GM12878 (cell line): ENCODE data around the gene SERPINH1. TPM values are rescaled to one million over a fixed set of nuclear protein-coding genes. Genes with fewer than 3 reads are reported as not detected.

ENCODE experiments used
- ATAC-seq: fragments of 200-7000 bp; cut with Tn5 transposase; 3 replicates; pipeline ENCODE4 v1.9.1; 2020; ENCODE audit warnings: mild to moderate bottlenecking, moderate library complexity
- BruUV-seq: library from RNA; stranded (reverse); fragments of 400-500 nt; replicated peaks from 2 replicates; lab custom pipeline; 2021; lab: Mats Ljungman, UMichigan
- CTCF ChIA-PET: fragments of 300-600 bp; sonication (Branson Sonifier 250); formaldehyde crosslinking; extraction: SDS; loops from one replicate; lab custom pipeline; 2021; ENCODE audit warnings: inconsistent platforms; lab: Yijun Ruan, JAX
- POLR2A ChIA-PET: fragments of 350-600 bp; formaldehyde crosslinking; extraction: SDS; loops from one replicate; lab custom pipeline; 2021; ENCODE audit warnings: inconsistent platforms; lab: Charles Lee
- RAD21 ChIA-PET: fragments of 300-600 bp; sonication (Branson Sonifier 250); formaldehyde crosslinking; loops from one replicate; lab custom pipeline; 2023; ENCODE audit warnings: antibody characterized with exemption; ENCODE audit not compliant: unreplicated experiment; lab: Charles Lee
- SMC1A ChIA-PET: fragments of 300-600 bp; sonication (Branson Sonifier 250); formaldehyde crosslinking; loops from one replicate; lab custom pipeline; 2023; ENCODE audit not compliant: unreplicated experiment, uncharacterized antibody; lab: Charles Lee
- DNase-seq: peaks from one replicate; pipeline ENCODE4 v3.0.0-alpha.2; 2011; ENCODE audit warnings: low read depth, low spot score
- FAIRE-seq: peaks from 3 replicates; lab custom pipeline; 2011; peaks lifted over from hg19 to GRCh38; lab: Jason Lieb, UNC
- H2AFZ ChIP-seq: 2 replicates; pipeline ENCODE4 v1.6.0; 2011; ENCODE audit warnings: low read depth, low read length, control low read depth; ENCODE audit not compliant: control insufficient read depth
- H3K27ac ChIP-seq: 2 replicates; pipeline ENCODE4 v1.5.1; 2011; ENCODE audit warnings: control low read depth; ENCODE audit not compliant: control insufficient read depth, insufficient read depth
- H3K27me3 ChIP-seq, 2 experiments: replicated peaks in 1 of 2; 2 replicates each; pipeline versions ENCODE4 v1.6.0 to v1.6.1; 2011; ENCODE audit warnings: low read length in 1 of 2; ENCODE audit not compliant: control insufficient read depth in 2 of 2, insufficient read depth in 2 of 2
- H3K36me3 ChIP-seq, 2 experiments: 2 replicates each; pipeline ENCODE4 v1.5.1; 2011; ENCODE audit warnings: low read length in 1 of 2; ENCODE audit not compliant: control insufficient read depth in 2 of 2, insufficient read depth in 2 of 2
- H3K4me1 ChIP-seq: 2 replicates; pipeline ENCODE4 v1.6.1; 2011; ENCODE audit warnings: mild to moderate bottlenecking, low read length, moderate library complexity, mixed read lengths; ENCODE audit not compliant: control insufficient read depth, insufficient read depth
- H3K4me2 ChIP-seq: 2 replicates; pipeline ENCODE4 v1.6.0; 2011; ENCODE audit warnings: control low read depth; ENCODE audit not compliant: control insufficient read depth, insufficient read depth
- H3K4me3 ChIP-seq: fragments of 200-600 bp; sonication (generic); 2 replicates; pipeline ENCODE4 v1.5.1; 2016
- H3K79me2 ChIP-seq: 2 replicates; pipeline ENCODE4 v1.6.0; 2011; ENCODE audit warnings: low read length; ENCODE audit not compliant: control insufficient read depth, insufficient read depth
- H3K9ac ChIP-seq: 2 replicates; pipeline ENCODE4 v1.8.0; 2011; ENCODE audit warnings: low read length, control low read depth, mixed read lengths; ENCODE audit not compliant: control insufficient read depth, insufficient read depth
- H3K9me3 ChIP-seq: replicated peaks from 3 replicates; pipeline ENCODE4 v1.5.1; 2011; ENCODE audit warnings: mild to moderate bottlenecking, low read length; ENCODE audit not compliant: control insufficient read depth, insufficient read depth
- H4K20me1 ChIP-seq: 2 replicates; pipeline ENCODE4 v1.6.0; 2011; ENCODE audit not compliant: control insufficient read depth, insufficient read depth
- ATF2 ChIP-seq: IDR thresholded peaks from 2 replicates; pipeline ENCODE4 v1.6.1; 2012; ENCODE audit warnings: low read length, inconsistent platforms
- CBX3 ChIP-seq: fragments of 200-600 bp; sonication (generic); IDR thresholded peaks from 2 replicates; pipeline ENCODE4 v1.6.1; 2016; ENCODE audit warnings: low read depth, borderline replicate concordance
- CBX5 ChIP-seq: sonication (generic); IDR thresholded peaks from 2 replicates; pipeline ENCODE4 v1.6.1; 2016; ENCODE audit warnings: low read depth, moderate library complexity, mild to moderate bottlenecking, inconsistent platforms
- CREB1 ChIP-seq: IDR thresholded peaks from 2 replicates; pipeline ENCODE4 v1.6.1; 2012; ENCODE audit warnings: low read depth, mild to moderate bottlenecking, inconsistent platforms
- ESRRA ChIP-seq: IDR thresholded peaks from 2 replicates; pipeline ENCODE4 v1.6.1; 2012; ENCODE audit warnings: mild to moderate bottlenecking, low read length, improper control_type of control experiment
- GABPA ChIP-seq: IDR thresholded peaks from 2 replicates; pipeline ENCODE4 v1.6.1; 2014; ENCODE audit warnings: antibody characterized with exemption, low read depth, mild to moderate bottlenecking, inconsistent platforms
- KAT2A ChIP-seq: conservative IDR thresholded peaks from 2 replicates; pipeline ENCODE4 v1.6.1; 2011; ENCODE audit warnings: low read depth, low read length; ENCODE audit not compliant: control insufficient read depth
- MXI1 ChIP-seq: fragments of 150-350 bp; IDR thresholded peaks from 2 replicates; pipeline ENCODE4 v1.6.1; 2011; ENCODE audit warnings: low read depth, mild to moderate bottlenecking, inconsistent platforms, low read length, improper control_type of control experiment
- NR2C2 ChIP-seq: IDR thresholded peaks from 2 replicates; pipeline ENCODE4 v1.6.1; 2011; ENCODE audit warnings: borderline replicate concordance, low read depth; ENCODE audit not compliant: control insufficient read depth, insufficient read length
- SMC3 ChIP-seq: IDR thresholded peaks from 2 replicates; pipeline ENCODE4 v1.6.1; 2011; ENCODE audit warnings: low read length, improper control_type of control experiment, borderline replicate concordance
- STAT3 ChIP-seq: IDR thresholded peaks from 2 replicates; pipeline ENCODE4 v1.6.1; 2011; ENCODE audit warnings: low read depth, low read length, improper control_type of control experiment
- ZBED1 ChIP-seq: IDR thresholded peaks from 2 replicates; pipeline ENCODE4 v1.6.1; 2016; ENCODE audit warnings: borderline replicate concordance
- ZNF217 ChIP-seq: fragments of 450-650 bp; IDR thresholded peaks from 2 replicates; pipeline ENCODE4 v1.6.1; 2017; ENCODE audit warnings: antibody characterized with exemption, mild to moderate bottlenecking
- ZZZ3 ChIP-seq: IDR thresholded peaks from 2 replicates; pipeline ENCODE4 v1.6.1; 2011; ENCODE audit warnings: low read depth; ENCODE audit not compliant: control insufficient read depth, insufficient read length
- WGBS: methylation state at CpG from one replicate; pipeline ENCODE4 v1.1.6; 2016; ENCODE audit warnings: low lambda C conversion rate; ENCODE audit not compliant: insufficient replicate concordance, insufficient coverage; ENCODE audit errors: missing lambda C conversion rate; 5-methylcytosine and 5-hydroxymethylcytosine counted together
- in situ Hi-C: fragments of 300-500 bp; cut with MboI; formaldehyde crosslinking; loops from 9 replicates; pipeline ENCODE4 v1.14.3; 2018; ENCODE audit warnings: mixed read lengths
- intact Hi-C: fragments of 100-400 bp; cut with micrococcal nuclease; formaldehyde crosslinking; loops from one replicate; pipeline ENCODE4 v1.14.2; 2022; ENCODE audit not compliant: unreplicated experiment
- polyA plus RNA-seq, 11 experiments: library from polyadenylated mRNA; depleted of rRNA in 4 of 11; unstranded in 6 of 11; stranded (reverse) in 5 of 11; fragments of >200 nt; fragmentation: Nextera tagmentation in 4 of 11; fragmentation: Illumina TruSeq in 1 of 11; extraction: Ambion mirVana in 4 of 11; extraction: Trizol in 1 of 11; gene quantifications; 1 replicate in 1 of 11; 2 replicates in 10 of 11; pipeline versions ENCODE4 v1.2.1 to v1.2.3, GENCODE V29; 2011 to 2016; ENCODE audit warnings: inconsistent platforms in 2 of 11, missing spikeins in 2 of 11, low read depth in 1 of 11
- total RNA-seq, 4 experiments: library from RNA; depleted of rRNA in 3 of 4; stranded (reverse); fragments of >200 nt in 3 of 4; fragmentation: Illumina TruSeq in 1 of 4; extraction: Trizol in 1 of 4; gene quantifications; 2 replicates each; pipeline versions ENCODE4 v1.2.1 to v1.2.3, GENCODE V29; 2013 to 2021
- TF ChIP-seq, protein P1 (sequence below): fragments of 450-650 bp; IDR thresholded peaks from 2 replicates; pipeline ENCODE4 v1.6.1; 2017; ENCODE audit warnings: mild to moderate bottlenecking, moderate library complexity
- TF ChIP-seq, protein P2 (sequence below): IDR thresholded peaks from 2 replicates; pipeline ENCODE4 v1.6.1; 2012; ENCODE audit warnings: mild to moderate bottlenecking, low read depth, low read length

The SERPINH1 gene
- total and polyA plus RNA-seq, 10 of the 15 experiments (the other 5 are each of a cell fraction or from before 2014, with no cell fraction given) = 0.34 to 19.8 (median 13.7) TPM

DNA sequence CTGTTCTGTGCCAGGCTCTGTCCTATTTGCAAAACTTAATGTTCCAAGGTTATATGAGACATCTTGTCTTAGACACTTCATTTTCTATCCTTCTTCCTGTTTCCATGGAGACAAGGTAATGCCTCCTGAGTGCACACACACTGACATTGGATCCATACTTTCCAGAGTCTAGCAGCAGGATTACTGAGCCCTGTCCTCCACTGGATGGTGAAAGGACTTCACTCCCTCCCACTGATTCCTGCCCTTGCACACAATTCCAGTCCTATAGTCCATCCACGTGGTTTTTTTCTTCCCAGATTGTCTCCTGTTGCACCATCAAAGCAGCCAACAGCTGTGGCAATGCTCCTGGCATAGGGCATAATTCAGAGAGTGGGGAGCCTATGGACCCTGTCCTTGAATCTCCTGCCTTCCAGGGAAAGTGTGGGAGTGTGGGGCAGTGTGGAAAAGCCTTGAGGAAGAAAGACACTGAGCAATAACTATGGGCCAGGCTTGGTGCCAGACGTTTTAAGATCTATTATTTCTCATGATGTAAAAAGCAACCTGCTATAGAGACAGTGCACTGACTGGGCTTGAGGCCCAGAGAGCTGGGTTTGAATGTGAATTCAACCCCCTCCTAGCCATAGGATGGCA lies 31.3 kb downstream of the SERPINH1 start:
- no peaks in the 10 kb centered on the region for H3K79me2 ChIP-seq
- no peak overlapping the region for H3K27ac ChIP-seq
- H3K4me3 ChIP-seq = no peak overlapping the region
- no peak overlapping the region for H2AFZ ChIP-seq
- ChIA-PET POLR2A (no interaction called here), SMC1A (interaction anchor here (1.1 kb wide), 1 partner anchor 118 kb away, joined by 3 read pairs; no protein-coding TSS in a partner anchor), CTCF (interaction anchor here (0.6 to 1.2 kb wide), 3 partner anchors 19 to 204 kb away, joined by 3 to 5 read pairs (median 3); no protein-coding TSS in a partner anchor), RAD21 (no interaction called here)
- in situ Hi-C loops (no loop called here), intact Hi-C loops (loop anchor here (10.0 kb wide), 1 partner anchor 171 kb away; the partner anchor contains the start of gene DGAT2)
- no peaks in the 10 kb centered on the region for H4K20me1 ChIP-seq
- no peak for DNase-seq
- no peak for ATAC-seq
- peaks cover 8% of the 10 kb centered on the region for H3K4me1 ChIP-seq
- no peak for FAIRE-seq
- 0% methylated on average over 2 of the region's 2 CpGs for WGBS
- H3K4me2 ChIP-seq = no peak overlapping the region
- no peaks in the 10 kb centered on the region for H3K9me3 ChIP-seq
- H3K9ac ChIP-seq = no peak overlapping the region
- H3K36me3 ChIP-seq = no peaks in the 10 kb centered on the region
- H3K27me3 ChIP-seq = no peaks in the 10 kb centered on the region; a peak in 2 of 4 replicates
- no TSS peak for BruUV-seq
- TF ChIP-seq MXI1 (no peak), GABPA (no peak), ZBED1 (no peak), ATF2 (no peak), ESRRA (no peak), CBX3 (no peak), KAT2A (no peak), STAT3 (no peak), SMC3 (no peak), ZNF217 (no peak), CREB1 (no peak), CBX5 (no peak), ZZZ3 (no peak), NR2C2 (no peak)
- TF ChIP-seq, protein P1, sequence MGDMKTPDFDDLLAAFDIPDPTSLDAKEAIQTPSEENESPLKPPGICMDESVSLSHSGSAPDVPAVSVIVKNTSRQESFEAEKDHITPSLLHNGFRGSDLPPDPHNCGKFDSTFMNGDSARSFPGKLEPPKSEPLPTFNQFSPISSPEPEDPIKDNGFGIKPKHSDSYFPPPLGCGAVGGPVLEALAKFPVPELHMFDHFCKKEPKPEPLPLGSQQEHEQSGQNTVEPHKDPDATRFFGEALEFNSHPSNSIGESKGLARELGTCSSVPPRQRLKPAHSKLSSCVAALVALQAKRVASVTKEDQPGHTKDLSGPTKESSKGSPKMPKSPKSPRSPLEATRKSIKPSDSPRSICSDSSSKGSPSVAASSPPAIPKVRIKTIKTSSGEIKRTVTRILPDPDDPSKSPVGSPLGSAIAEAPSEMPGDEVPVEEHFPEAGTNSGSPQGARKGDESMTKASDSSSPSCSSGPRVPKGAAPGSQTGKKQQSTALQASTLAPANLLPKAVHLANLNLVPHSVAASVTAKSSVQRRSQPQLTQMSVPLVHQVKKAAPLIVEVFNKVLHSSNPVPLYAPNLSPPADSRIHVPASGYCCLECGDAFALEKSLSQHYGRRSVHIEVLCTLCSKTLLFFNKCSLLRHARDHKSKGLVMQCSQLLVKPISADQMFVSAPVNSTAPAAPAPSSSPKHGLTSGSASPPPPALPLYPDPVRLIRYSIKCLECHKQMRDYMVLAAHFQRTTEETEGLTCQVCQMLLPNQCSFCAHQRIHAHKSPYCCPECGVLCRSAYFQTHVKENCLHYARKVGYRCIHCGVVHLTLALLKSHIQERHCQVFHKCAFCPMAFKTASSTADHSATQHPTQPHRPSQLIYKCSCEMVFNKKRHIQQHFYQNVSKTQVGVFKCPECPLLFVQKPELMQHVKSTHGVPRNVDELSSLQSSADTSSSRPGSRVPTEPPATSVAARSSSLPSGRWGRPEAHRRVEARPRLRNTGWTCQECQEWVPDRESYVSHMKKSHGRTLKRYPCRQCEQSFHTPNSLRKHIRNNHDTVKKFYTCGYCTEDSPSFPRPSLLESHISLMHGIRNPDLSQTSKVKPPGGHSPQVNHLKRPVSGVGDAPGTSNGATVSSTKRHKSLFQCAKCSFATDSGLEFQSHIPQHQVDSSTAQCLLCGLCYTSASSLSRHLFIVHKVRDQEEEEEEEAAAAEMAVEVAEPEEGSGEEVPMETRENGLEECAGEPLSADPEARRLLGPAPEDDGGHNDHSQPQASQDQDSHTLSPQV = no peak
- TF ChIP-seq, protein P2, sequence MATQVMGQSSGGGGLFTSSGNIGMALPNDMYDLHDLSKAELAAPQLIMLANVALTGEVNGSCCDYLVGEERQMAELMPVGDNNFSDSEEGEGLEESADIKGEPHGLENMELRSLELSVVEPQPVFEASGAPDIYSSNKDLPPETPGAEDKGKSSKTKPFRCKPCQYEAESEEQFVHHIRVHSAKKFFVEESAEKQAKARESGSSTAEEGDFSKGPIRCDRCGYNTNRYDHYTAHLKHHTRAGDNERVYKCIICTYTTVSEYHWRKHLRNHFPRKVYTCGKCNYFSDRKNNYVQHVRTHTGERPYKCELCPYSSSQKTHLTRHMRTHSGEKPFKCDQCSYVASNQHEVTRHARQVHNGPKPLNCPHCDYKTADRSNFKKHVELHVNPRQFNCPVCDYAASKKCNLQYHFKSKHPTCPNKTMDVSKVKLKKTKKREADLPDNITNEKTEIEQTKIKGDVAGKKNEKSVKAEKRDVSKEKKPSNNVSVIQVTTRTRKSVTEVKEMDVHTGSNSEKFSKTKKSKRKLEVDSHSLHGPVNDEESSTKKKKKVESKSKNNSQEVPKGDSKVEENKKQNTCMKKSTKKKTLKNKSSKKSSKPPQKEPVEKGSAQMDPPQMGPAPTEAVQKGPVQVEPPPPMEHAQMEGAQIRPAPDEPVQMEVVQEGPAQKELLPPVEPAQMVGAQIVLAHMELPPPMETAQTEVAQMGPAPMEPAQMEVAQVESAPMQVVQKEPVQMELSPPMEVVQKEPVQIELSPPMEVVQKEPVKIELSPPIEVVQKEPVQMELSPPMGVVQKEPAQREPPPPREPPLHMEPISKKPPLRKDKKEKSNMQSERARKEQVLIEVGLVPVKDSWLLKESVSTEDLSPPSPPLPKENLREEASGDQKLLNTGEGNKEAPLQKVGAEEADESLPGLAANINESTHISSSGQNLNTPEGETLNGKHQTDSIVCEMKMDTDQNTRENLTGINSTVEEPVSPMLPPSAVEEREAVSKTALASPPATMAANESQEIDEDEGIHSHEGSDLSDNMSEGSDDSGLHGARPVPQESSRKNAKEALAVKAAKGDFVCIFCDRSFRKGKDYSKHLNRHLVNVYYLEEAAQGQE = no peak
